ENCODE results near the gene TAF11L12.
"Not testable (repeated sequence)": the region's sequence is repeated elsewhere in the genome, so short reads cannot be mapped to it uniquely, and the experiment has no call there.

Gene TAF11L12

DNA sequence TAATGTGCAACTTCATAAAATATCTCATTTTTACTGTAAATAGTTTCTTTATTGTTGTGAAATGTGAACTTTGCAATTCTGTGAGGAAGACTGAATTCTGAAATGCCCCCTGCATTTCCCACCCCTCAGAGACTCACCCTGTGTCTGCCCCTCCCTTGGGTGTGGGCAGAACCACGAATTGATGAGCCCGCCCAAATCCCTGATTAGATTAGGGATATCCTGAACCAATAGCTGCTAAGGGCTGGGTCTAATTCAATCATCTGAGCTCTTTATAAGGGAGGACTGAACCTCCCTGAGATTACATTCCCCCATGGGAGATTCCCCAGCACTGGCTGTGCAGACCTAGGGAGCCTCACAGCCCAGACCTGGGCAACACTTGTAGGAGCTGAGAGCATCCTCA lies at the start of gene TAF11L12:
TSS of gene TAF11L12 (plus strand) at position 301 of the 400 bp plus-strand sequence.
- H3K4me3 ChIP-seq (ENCODE audit: low read depth, low read length); H3K27ac ChIP-seq; H3K27me3 ChIP-seq (replicated peaks); in situ Hi-C loops (cut with HindIII; ENCODE audit: low pct_ligation_motif_present, low sequenced_read_pairs); H3K36me3 ChIP-seq (replicated peaks); DNase-seq: not testable (repeated sequence)

DNA sequence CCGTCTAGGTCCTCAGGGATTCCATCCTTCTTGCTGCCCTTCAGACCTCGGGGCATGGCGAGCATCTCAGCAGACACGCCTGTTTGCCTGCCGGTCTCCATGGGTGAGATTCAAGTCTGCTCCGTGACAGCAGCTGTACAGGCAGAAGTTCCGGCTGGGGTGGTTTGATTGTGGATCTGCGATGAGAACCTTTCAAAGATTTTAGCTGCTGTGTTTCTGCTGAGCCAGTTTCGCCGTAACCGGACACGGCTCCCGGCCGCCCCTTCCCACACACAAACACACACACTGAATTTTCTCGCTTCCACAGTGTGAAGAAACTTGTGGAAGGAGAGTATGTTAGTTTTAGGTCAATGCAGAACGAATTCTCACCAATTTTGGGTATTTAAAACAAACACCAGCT lies 24.5 kb upstream of the TAF11L12 start, which contains the start of gene TAF11L7:
TSS of gene TAF11L7 (minus strand) at position 101 of the 400 bp plus-strand sequence.
- DNase-seq; H3K36me3 ChIP-seq (replicated peaks); H3K27ac ChIP-seq; H3K4me3 ChIP-seq (ENCODE audit: low read depth, low read length); H3K27me3 ChIP-seq (replicated peaks); in situ Hi-C loops (cut with HindIII; ENCODE audit: low pct_ligation_motif_present, low sequenced_read_pairs): not testable (repeated sequence)

- H3K27ac ChIP-seq; DNase-seq; in situ Hi-C loops (cut with HindIII; ENCODE audit: low pct_ligation_motif_present, low sequenced_read_pairs); H3K4me3 ChIP-seq (ENCODE audit: low read depth, low read length); H3K27me3 ChIP-seq (replicated peaks); H3K36me3 ChIP-seq (replicated peaks): not testable (repeated sequence)
Measured at GRCh38 chr5:17590860-17591259, 19.3 kb upstream of the TAF11L12 start, which contains the start of gene TAF11L8. Gene TAF11L8, minus strand, starts transcription at chr5:17590960.

DNA sequence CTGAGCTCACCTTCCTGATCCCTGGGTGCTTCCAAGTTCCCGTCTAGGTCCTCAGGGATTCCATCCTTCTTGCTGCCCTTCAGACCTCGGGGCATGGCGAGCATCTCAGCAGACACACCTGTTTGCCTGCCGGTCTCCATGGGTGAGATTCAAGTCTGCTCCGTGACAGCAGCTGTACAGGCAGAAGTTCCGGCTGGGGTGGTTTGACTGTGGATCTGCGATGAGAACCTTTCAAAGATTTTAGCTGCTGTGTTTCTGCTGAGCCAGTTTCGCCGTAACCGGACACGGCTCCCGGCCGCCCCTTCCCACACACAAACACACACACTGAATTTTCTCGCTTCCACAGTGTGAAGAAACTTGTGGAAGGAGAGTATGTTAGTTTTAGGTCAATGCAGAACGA lies 15.9 kb upstream of the TAF11L12 start, which contains the start of gene TAF11L9:
TSS of gene TAF11L9 (minus strand) at position 140 of the 400 bp plus-strand sequence.
- in situ Hi-C loops (cut with HindIII; ENCODE audit: low pct_ligation_motif_present, low sequenced_read_pairs); H3K27ac ChIP-seq; H3K27me3 ChIP-seq (replicated peaks); H3K36me3 ChIP-seq (replicated peaks); DNase-seq; H3K4me3 ChIP-seq (ENCODE audit: low read depth, low read length): not testable (repeated sequence)

DNA sequence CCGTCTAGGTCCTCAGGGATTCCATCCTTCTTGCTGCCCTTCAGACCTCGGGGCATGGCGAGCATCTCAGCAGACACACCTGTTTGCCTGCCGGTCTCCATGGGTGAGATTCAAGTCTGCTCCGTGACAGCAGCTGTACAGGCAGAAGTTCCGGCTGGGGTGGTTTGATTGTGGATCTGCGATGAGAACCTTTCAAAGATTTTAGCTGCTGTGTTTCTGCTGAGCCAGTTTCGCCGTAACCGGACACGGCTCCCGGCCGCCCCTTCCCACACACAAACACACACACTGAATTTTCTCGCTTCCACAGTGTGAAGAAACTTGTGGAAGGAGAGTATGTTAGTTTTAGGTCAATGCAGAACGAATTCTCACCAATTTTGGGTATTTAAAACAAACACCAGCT lies 12.5 kb upstream of the TAF11L12 start, which contains the start of gene TAF11L10:
TSS of gene TAF11L10 (minus strand) at position 101 of the 400 bp plus-strand sequence.
- in situ Hi-C loops (cut with HindIII; ENCODE audit: low pct_ligation_motif_present, low sequenced_read_pairs); H3K4me3 ChIP-seq (ENCODE audit: low read depth, low read length); H3K36me3 ChIP-seq (replicated peaks); DNase-seq; H3K27me3 ChIP-seq (replicated peaks); H3K27ac ChIP-seq: not testable (repeated sequence)

DNA sequence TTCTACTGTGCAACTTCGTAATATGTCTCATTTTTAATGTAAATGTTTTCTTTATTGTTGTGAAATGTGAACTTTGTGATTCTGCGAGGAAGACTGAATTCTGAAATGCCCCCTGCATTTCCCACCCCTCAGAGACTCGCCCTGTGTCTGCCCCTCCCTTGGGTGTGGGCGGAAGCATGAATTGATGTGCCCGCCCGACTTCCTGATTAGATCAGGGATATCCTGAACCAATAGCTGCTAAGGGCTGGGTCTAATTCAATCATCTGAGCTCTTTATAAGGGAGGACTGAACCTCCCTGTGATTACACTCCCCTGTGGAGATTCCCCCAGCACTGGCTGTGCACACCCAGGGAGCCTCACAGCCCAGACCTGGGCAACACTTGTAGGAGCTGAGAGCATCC lies 6.3 kb upstream of the TAF11L12 start, which contains the start of gene TAF11L11:
TSS of gene TAF11L11 (plus strand) at position 304 of the 400 bp plus-strand sequence.
- DNase-seq; H3K4me3 ChIP-seq (ENCODE audit: low read depth, low read length); H3K36me3 ChIP-seq (replicated peaks); in situ Hi-C loops (cut with HindIII; ENCODE audit: low pct_ligation_motif_present, low sequenced_read_pairs); H3K27ac ChIP-seq; H3K27me3 ChIP-seq (replicated peaks): not testable (repeated sequence)

- in situ Hi-C loops (cut with HindIII; ENCODE audit: low pct_ligation_motif_present, low sequenced_read_pairs): no loop called here
- Histone ChIP-seq H3K27me3 (replicated peaks) (no peaks in the 10 kb centered on the region), H3K4me3 (ENCODE audit: low read depth, low read length) (no peak overlapping the region), H3K27ac (no peak overlapping the region), H3K36me3 (replicated peaks) (no peaks in the 10 kb centered on the region)
- TF ChIP-seq, protein P1, sequence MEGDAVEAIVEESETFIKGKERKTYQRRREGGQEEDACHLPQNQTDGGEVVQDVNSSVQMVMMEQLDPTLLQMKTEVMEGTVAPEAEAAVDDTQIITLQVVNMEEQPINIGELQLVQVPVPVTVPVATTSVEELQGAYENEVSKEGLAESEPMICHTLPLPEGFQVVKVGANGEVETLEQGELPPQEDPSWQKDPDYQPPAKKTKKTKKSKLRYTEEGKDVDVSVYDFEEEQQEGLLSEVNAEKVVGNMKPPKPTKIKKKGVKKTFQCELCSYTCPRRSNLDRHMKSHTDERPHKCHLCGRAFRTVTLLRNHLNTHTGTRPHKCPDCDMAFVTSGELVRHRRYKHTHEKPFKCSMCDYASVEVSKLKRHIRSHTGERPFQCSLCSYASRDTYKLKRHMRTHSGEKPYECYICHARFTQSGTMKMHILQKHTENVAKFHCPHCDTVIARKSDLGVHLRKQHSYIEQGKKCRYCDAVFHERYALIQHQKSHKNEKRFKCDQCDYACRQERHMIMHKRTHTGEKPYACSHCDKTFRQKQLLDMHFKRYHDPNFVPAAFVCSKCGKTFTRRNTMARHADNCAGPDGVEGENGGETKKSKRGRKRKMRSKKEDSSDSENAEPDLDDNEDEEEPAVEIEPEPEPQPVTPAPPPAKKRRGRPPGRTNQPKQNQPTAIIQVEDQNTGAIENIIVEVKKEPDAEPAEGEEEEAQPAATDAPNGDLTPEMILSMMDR (IDR thresholded peaks at IDR 0.05; ENCODE audit: low read depth, low read length, missing control alignments): no peak
- no peak for DNase-seq
Measured at GRCh38 chr5:17604951-17605350, 5.2 kb upstream of the TAF11L12 start.

GRCh38 chr5:17607461-17607860 lies 2.7 kb upstream of the TAF11L12 start:
- H3K27me3 ChIP-seq (replicated peaks); H3K27ac ChIP-seq; H3K36me3 ChIP-seq (replicated peaks); DNase-seq; H3K4me3 ChIP-seq (ENCODE audit: low read depth, low read length); in situ Hi-C loops (cut with HindIII; ENCODE audit: low pct_ligation_motif_present, low sequenced_read_pairs): not testable (repeated sequence)

DNA sequence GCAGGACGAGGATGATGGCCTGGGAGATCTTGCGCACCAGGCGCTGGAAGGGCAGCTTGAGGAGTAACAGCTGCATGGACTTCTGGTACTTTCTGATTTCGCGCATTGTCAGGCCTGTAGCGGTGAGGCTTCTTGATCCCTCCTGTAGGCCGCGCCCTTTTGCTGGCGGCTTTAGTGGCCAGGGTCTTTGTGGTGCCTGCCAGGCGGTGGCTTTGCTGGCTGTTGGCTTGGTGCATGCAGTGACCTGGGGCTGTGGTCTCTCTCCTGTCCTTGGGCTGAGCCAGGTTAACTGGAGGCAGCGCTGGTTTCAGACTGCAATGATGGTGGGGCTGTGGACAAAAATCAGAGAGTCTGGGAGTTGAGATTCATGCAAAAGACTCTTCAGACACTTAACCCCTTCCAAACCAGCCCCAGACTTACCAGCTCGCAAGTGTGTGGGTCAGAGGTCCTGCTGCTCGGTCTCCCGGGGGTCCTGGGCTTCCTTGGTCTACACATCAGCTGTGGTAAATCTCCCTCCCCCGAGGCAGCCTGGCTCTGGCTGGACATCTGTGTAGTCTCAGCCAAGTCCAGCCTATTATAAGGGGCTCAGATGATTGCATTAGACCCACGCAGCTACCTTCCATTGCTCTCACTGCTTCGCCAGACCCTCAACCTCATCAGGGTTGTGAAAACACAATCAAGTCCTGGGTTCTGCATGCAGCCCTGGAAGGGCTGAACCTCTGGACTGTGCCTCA lies 4.8 kb downstream of the TAF11L12 start:
- H3K4me3 ChIP-seq (ENCODE audit: low read depth, low read length): no peak overlapping the region
- in situ Hi-C loops (cut with HindIII; ENCODE audit: low pct_ligation_motif_present, low sequenced_read_pairs): no loop called here
- H3K36me3 ChIP-seq (replicated peaks): no peaks in the 10 kb centered on the region
- no peak for DNase-seq
- no peaks in the 10 kb centered on the region for H3K27me3 ChIP-seq (replicated peaks)
- H3K27ac ChIP-seq: no peak overlapping the region
- TF ChIP-seq, protein P1 (IDR thresholded peaks at IDR 0.05; ENCODE audit: low read depth, low read length, missing control alignments): no peak
